Pancreas (tissue), 10 donors: Measurements from ENCODE around the gene CHRM2. TPM values are rescaled to one million over a fixed set of nuclear protein-coding genes. Genes with fewer than 3 reads are reported as not detected.

Experiments
- ATAC-seq, 4 donors: fragments of 200-7000 bp; cut with Tn5 transposase; one replicate each; pipeline versions ENCODE4 v1.8.0 to v1.9.1; 2020; ENCODE audit warnings: mild to moderate bottlenecking in 4 of 4, moderate library complexity in 4 of 4
- DNase-seq, 6 donors: peaks; one replicate each; pipeline ENCODE4 v3.0.0-alpha.2; 2020
- FAIRE-seq: peaks from 2 replicates; lab custom pipeline; 2012; peaks lifted over from hg19 to GRCh38; lab: Jason Lieb, UNC
- H3K27ac ChIP-seq, 4 donors: fragments of 200-600 bp; sonication (generic); 1 replicate in 3 of 4; 2 replicates in 1 of 4; pipeline versions ENCODE4 v1.5.0 to v1.8.0; 2020
- H3K27me3 ChIP-seq, 4 donors: fragments of 200-600 bp; one replicate each; pipeline ENCODE4 v1.8.0; 2021
- H3K36me3 ChIP-seq, 3 donors: fragments of 200-600 bp; sonication (generic) in 1 of 3; one replicate each; pipeline versions ENCODE4 v1.5.0 to v1.8.0; 2020 to 2021
- H3K4me1 ChIP-seq, 3 donors: fragments of 200-600 bp; one replicate each; pipeline ENCODE4 v1.8.0; 2021
- H3K4me3 ChIP-seq, 4 donors: fragments of 200-600 bp; sonication (generic) in 2 of 4; one replicate each; pipeline versions ENCODE4 v1.5.0 to v1.8.0; 2020 to 2021
- H3K9me3 ChIP-seq, 4 donors: fragments of 200-600 bp; one replicate each; pipeline ENCODE4 v1.8.0; 2021
- CTCF ChIP-seq, 4 donors: fragments of 200-600 bp; sonication (generic) in 3 of 4; IDR thresholded peaks; one replicate each; pipeline versions ENCODE4 v1.5.0 to v1.8.0; 2021; ENCODE audit warnings: antibody characterized with exemption in 4 of 4
- WGBS, 2 donors: extraction: QIAGEN DNeasy Blood & Tissue Kit; methylation state at CpG; one replicate each; pipeline ENCODE4 v1.1.7; 2013; 5-methylcytosine and 5-hydroxymethylcytosine counted together
- intact Hi-C, 3 donors: fragments of 100-400 bp; cut with DNase I; formaldehyde crosslinking; loops; one replicate each; pipeline versions ENCODE4 v1.11.1 to v1.14.2; 2022
- polyA plus RNA-seq, 2 donors: library from polyadenylated mRNA; stranded (reverse); fragments of 200-250 nt; gene quantifications; one replicate each; pipeline ENCODE4 v1.2.3, GENCODE V29; 2013
- total RNA-seq, 6 donors: library from RNA; stranded (reverse); fragmentation: NEBNext Ultra II Directional in 4 of 6; extraction: Animal tissue kit (Norgen Biotek cat#: 25700) in 4 of 6; gene quantifications; one replicate each; pipeline versions ENCODE4 v1.2.1 to v1.2.4, GENCODE V29; 2021 to 2023
- donor health status: healthy with polysubstance abuse.
- donor health status: DM: no; HTN: no; CAD: no; lungs with moderate emphysema.
- donor health status: DM: no; HTN: no; CAD: no.
- donor health status: control.
- donor health status: control.
- donor health status: Bipolar disorder and iron deficiency.
- donor health status: DM: yes; HTN: yes; CAD: no.
- donor health status: DM: no; HTN: no; CAD: no.
- donor health status: DM: no; HTN: no; CAD: no.
- donor health status: DM: yes; HTN: yes; CAD: no.

CHRM2 gene
- total and polyA plus RNA-seq, 8 donors, result 0.03 to 0.12 (median 0.08) TPM; not detected in 5

- Histone ChIP-seq H3K27me3 (no peaks in the 10 kb centered on the region), H3K27ac (no peak overlapping the region), H3K36me3 (no peaks in the 10 kb centered on the region), H3K4me3 (no peak overlapping the region), H3K9me3 (no peaks in the 10 kb centered on the region), H3K4me1 (no peaks in the 10 kb centered on the region)
- DNase-seq, result no peak
- TF ChIP-seq CTCF (IDR thresholded peaks at IDR 0.05), result no peak
- intact Hi-C loops, result no loop called here
- no peak for FAIRE-seq
- no peak for ATAC-seq
These were observed 141.0 kb downstream of the CHRM2 start for GRCh38 chr7:137009404-137009803.

- Histone ChIP-seq H3K4me1 (no peaks in the 10 kb centered on the region), H3K4me3 (no peak overlapping the region), H3K27me3 (no peaks in the 10 kb centered on the region), H3K36me3 (no peaks in the 10 kb centered on the region), H3K9me3 (no peaks in the 10 kb centered on the region), H3K27ac (no peak overlapping the region)
- WGBS, 2 donors, result 85 to 96% methylated on average over 3 of the region's 3 CpGs
- no peak for FAIRE-seq
- no peak for DNase-seq
- TF ChIP-seq CTCF (IDR thresholded peaks at IDR 0.05), result no peak
- intact Hi-C loops, result no loop called here
- ATAC-seq, result no peak
These were observed 146.6 kb downstream of the CHRM2 start for GRCh38 chr7:137015015-137015414.

- no peaks in the 10 kb centered on the region for H3K36me3 ChIP-seq
- 32 to 56% methylated on average over 1 of the region's 1 CpG for WGBS, 2 donors
- H3K4me3 ChIP-seq, result no peak overlapping the region
- H3K9me3 ChIP-seq, result no peaks in the 10 kb centered on the region
- no peak overlapping the region for H3K27ac ChIP-seq
- intact Hi-C loops, result no loop called here
- H3K4me1 ChIP-seq, result no peaks in the 10 kb centered on the region
- TF ChIP-seq CTCF (IDR thresholded peaks at IDR 0.05), result no peak
- DNase-seq (no peak), ATAC-seq (no peak), FAIRE-seq (no peak)
- no peaks in the 10 kb centered on the region for H3K27me3 ChIP-seq
These were observed 148.8 kb downstream of the CHRM2 start for GRCh38 chr7:137017221-137017620.

- FAIRE-seq, result no peak
- Histone ChIP-seq H3K36me3 (no peaks in the 10 kb centered on the region), H3K27me3 (peaks cover 0 to 4% (median 0%) of the 10 kb centered on the region in 4 donors), H3K9me3 (no peaks in the 10 kb centered on the region), H3K4me1 (no peaks in the 10 kb centered on the region), H3K27ac (no peak overlapping the region), H3K4me3 (no peak overlapping the region)
- no peak for ATAC-seq
- WGBS, 2 donors, result 26 to 31% methylated on average over 3 of the region's 3 CpGs
- no peak for TF ChIP-seq CTCF (IDR thresholded peaks at IDR 0.05)
- DNase-seq, result no peak
- intact Hi-C loops, result no loop called here
These were observed 150.0 kb downstream of the CHRM2 start for GRCh38 chr7:137018468-137018867.

- no peak overlapping the region for H3K27ac ChIP-seq
- 45 to 50% methylated on average over 1 of the region's 1 CpG for whole genome bisulfite sequencing, 2 donors
- H3K4me1 ChIP-seq, result no peaks in the 10 kb centered on the region
- no peaks in the 10 kb centered on the region for H3K36me3 ChIP-seq
- H3K9me3 ChIP-seq, result no peaks in the 10 kb centered on the region
- DNase-seq (no peak), FAIRE-seq (no peak), ATAC-seq (no peak)
- H3K27me3 ChIP-seq, result peaks cover 0 to 4% (median 0%) of the 10 kb centered on the region in 4 donors
- intact Hi-C loops, result no loop called here
- no peak overlapping the region for H3K4me3 ChIP-seq
- TF ChIP-seq CTCF (IDR thresholded peaks at IDR 0.05), result no peak
These were observed 151.9 kb downstream of the CHRM2 start for GRCh38 chr7:137020351-137020750.
